Thyroid gland (tissue), 4 donors: ENCODE measurements around the gene KIAA0232. TPM values are rescaled to one million over a fixed set of nuclear protein-coding genes. Genes with fewer than 3 reads are reported as not detected.

Experiments used
- DNase-seq, 2 donors: peaks; one replicate each; pipeline ENCODE4 v3.0.0-alpha.2; 2019
- H3K27ac ChIP-seq, 3 donors: fragments of 200-600 bp; sonication (generic); 1 replicate in 2 of 3; 2 replicates in 1 of 3; pipeline ENCODE4 v1.5.1; 2016 to 2019; ENCODE audit warnings: mild to moderate bottlenecking in 1 of 3, moderate library complexity in 1 of 3
- H3K27me3 ChIP-seq: fragments of 200-600 bp; sonication (generic); one replicate; pipeline ENCODE4 v1.5.1; 2019
- H3K36me3 ChIP-seq, 2 donors: fragments of 200-600 bp; sonication (generic); one replicate each; pipeline ENCODE4 v1.5.1; 2016 to 2019
- H3K4me1 ChIP-seq, 2 donors: fragments of 200-600 bp; sonication (generic); one replicate each; pipeline ENCODE4 v1.5.1; 2017 to 2019
- H3K4me3 ChIP-seq, 3 donors: fragments of 200-600 bp; sonication (generic); replicated peaks in 1 of 3; 1 replicate in 2 of 3; 2 replicates in 1 of 3; pipeline ENCODE4 v1.5.1; 2016; ENCODE audit warnings: mild to moderate bottlenecking in 1 of 3
- H3K9me3 ChIP-seq: fragments of 200-600 bp; sonication (generic); one replicate; pipeline ENCODE4 v1.5.1; 2017
- POLR2A ChIP-seq, 2 donors: fragments of 450-650 bp; IDR thresholded peaks; one replicate each; pipeline ENCODE4 v1.6.1; 2017; ENCODE audit warnings: antibody characterized with exemption in 2 of 2, mild to moderate bottlenecking in 2 of 2, moderate library complexity in 1 of 2
- WGBS, 2 donors: methylation state at CpG; one replicate each; pipeline ENCODE4 v1.1.5; 2017; 5-methylcytosine and 5-hydroxymethylcytosine counted together
- intact Hi-C: fragments of 100-400 bp; cut with DNase I; formaldehyde crosslinking; loops from one replicate; pipeline ENCODE4 v1.15.1; 2023
- total RNA-seq, 4 donors: library from RNA; depleted of rRNA; stranded (reverse); fragments of >200 nt; gene quantifications; one replicate each; pipeline ENCODE4 v1.2.3, GENCODE V29; 2016
- TF ChIP-seq, protein P1 (sequence below), 6 experiments: fragments of 200-600 bp in 3 of 6; fragments of 450-650 bp in 3 of 6; sonication (generic) in 3 of 6; IDR thresholded peaks; one replicate each; pipeline ENCODE4 v1.5.1; 2016 to 2019; ENCODE audit warnings: antibody characterized with exemption in 6 of 6, mild to moderate bottlenecking in 2 of 6, inconsistent platforms in 1 of 6, moderate library complexity in 1 of 6

KIAA0232 gene
- total RNA-seq, 4 donors from 2014 or later, result 37.1 to 73.2 (median 50.6) TPM

- WGBS, 2 donors, result 98% methylated on average over 4 of the region's 4 CpGs
- peaks cover 40 to 55% of the 10 kb centered on the region in 2 donors for H3K36me3 ChIP-seq
- intact Hi-C loops, result loop anchor here (2.0 kb wide), 1 partner anchor 154 kb away; no protein-coding TSS in a partner anchor
- no peak overlapping the region for H3K27ac ChIP-seq
- H3K4me3 ChIP-seq, result no peak overlapping the region
- no peak for DNase-seq
- H3K27me3 ChIP-seq, result no peaks in the 10 kb centered on the region
- H3K9me3 ChIP-seq, result no peaks in the 10 kb centered on the region
- TF ChIP-seq, protein P1, sequence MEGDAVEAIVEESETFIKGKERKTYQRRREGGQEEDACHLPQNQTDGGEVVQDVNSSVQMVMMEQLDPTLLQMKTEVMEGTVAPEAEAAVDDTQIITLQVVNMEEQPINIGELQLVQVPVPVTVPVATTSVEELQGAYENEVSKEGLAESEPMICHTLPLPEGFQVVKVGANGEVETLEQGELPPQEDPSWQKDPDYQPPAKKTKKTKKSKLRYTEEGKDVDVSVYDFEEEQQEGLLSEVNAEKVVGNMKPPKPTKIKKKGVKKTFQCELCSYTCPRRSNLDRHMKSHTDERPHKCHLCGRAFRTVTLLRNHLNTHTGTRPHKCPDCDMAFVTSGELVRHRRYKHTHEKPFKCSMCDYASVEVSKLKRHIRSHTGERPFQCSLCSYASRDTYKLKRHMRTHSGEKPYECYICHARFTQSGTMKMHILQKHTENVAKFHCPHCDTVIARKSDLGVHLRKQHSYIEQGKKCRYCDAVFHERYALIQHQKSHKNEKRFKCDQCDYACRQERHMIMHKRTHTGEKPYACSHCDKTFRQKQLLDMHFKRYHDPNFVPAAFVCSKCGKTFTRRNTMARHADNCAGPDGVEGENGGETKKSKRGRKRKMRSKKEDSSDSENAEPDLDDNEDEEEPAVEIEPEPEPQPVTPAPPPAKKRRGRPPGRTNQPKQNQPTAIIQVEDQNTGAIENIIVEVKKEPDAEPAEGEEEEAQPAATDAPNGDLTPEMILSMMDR (IDR thresholded peaks at IDR 0.05), result no peak
- peaks cover 0 to 5% of the 10 kb centered on the region in 2 donors for H3K4me1 ChIP-seq
Measured at GRCh38 chr4:6874981-6875380, 92.5 kb downstream of the KIAA0232 start.

- H3K27me3 ChIP-seq, result no peaks in the 10 kb centered on the region
- H3K4me3 ChIP-seq, result no peak overlapping the region
- H3K9me3 ChIP-seq, result no peaks in the 10 kb centered on the region
- no peak for TF ChIP-seq POLR2A (IDR thresholded peaks at IDR 0.05)
- TF ChIP-seq, protein P1 (IDR thresholded peaks at IDR 0.05), result no peak
- H3K27ac ChIP-seq, result no peak overlapping the region
- 71 to 87% methylated on average over 2 to 4 of the region's 4 CpGs for WGBS, 2 donors
- H3K4me1 ChIP-seq, result peaks cover 0 to under 1% of the 10 kb centered on the region in 2 donors
- intact Hi-C loops, result loop anchor here (2.0 kb wide), 1 partner anchor 155 kb away; no protein-coding TSS in a partner anchor
- DNase-seq, result no peak
- peaks cover 40 to 55% of the 10 kb centered on the region in 2 donors for H3K36me3 ChIP-seq
Measured at GRCh38 chr4:6875431-6875831, 92.9 kb downstream of the KIAA0232 start.

- intact Hi-C loops, result no loop called here
- no peak overlapping the region for H3K27ac ChIP-seq
- TF ChIP-seq, protein P1 (IDR thresholded peaks at IDR 0.05), result no peak
- TF ChIP-seq POLR2A (IDR thresholded peaks at IDR 0.05), result no peak
- WGBS, 2 donors, result 89 to 92% methylated on average over 5 of the region's 5 CpGs
- H3K9me3 ChIP-seq, result no peaks in the 10 kb centered on the region
- DNase-seq, result no peak
- H3K4me3 ChIP-seq, result no peak overlapping the region
- no peaks in the 10 kb centered on the region for H3K4me1 ChIP-seq
- H3K36me3 ChIP-seq, result peaks cover 48 to 58% of the 10 kb centered on the region in 2 donors
- no peaks in the 10 kb centered on the region for H3K27me3 ChIP-seq
Measured at GRCh38 chr4:6876440-6876839, 93.9 kb downstream of the KIAA0232 start.

DNA sequence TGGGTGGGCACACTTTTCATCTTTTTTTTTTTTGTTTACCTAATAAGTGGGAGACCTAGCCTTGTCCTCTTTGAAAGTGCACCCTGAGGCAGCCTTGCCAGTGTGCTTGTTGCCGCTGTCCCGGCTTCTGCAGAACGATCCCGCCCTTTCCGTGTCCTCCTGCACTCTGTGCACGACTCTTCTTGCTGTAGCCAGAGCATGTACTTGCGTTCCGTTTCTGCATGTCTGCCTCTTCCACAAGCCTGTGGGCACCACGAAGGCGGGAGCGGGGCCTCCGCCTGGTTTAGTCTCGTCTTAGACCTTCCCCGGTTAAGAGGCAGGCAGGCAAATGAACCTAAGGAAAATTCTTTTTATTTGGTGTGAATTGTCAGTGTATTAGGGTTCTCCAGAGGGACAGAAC lies 94.5 kb downstream of the KIAA0232 start:
- intact Hi-C loops, result no loop called here
- 94 to 98% methylated on average over 14 of the region's 14 CpGs for WGBS, 2 donors
- H3K27ac ChIP-seq, result no peak overlapping the region
- H3K9me3 ChIP-seq, result no peaks in the 10 kb centered on the region
- no peak overlapping the region for H3K4me3 ChIP-seq
- no peak for DNase-seq
- no peaks in the 10 kb centered on the region for H3K27me3 ChIP-seq
- peaks cover 46 to 58% of the 10 kb centered on the region in 2 donors for H3K36me3 ChIP-seq
- H3K4me1 ChIP-seq, result no peaks in the 10 kb centered on the region
- TF ChIP-seq, protein P1 (IDR thresholded peaks at IDR 0.05), result no peak
- no peak for TF ChIP-seq POLR2A (IDR thresholded peaks at IDR 0.05)

DNA sequence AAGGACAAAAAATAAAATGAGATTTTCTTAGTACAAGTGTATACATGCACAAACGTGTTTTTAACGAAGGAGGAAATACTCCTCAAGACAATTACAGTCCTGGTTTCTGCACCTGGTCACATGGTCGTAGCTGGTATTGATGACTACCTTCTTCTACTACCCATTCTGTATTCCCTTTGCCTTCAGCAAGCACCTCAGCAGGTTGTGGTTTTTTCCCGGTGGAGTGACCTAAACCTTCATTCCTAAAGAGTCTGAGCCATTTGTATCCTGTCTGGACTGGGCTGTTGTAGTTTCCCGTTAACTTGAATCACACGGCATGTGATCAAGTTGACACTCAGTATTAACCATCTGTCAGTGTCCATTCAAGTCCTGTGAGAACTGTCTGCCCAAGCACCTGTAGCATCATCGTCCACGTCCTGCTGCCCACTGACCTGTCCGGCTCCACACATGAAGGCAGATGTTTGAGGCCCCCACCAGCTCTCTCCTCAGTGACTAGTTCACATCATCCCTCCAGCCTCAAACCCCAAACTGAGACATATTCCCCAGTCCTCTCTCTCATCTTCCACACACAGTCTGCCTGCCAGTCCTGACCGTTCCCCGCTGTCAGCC lies 96.0 kb downstream of the KIAA0232 start:
- Histone ChIP-seq H3K4me1 (no peaks in the 10 kb centered on the region), H3K4me3 (no peak overlapping the region), H3K36me3 (peaks cover 44 to 56% of the 10 kb centered on the region in 2 donors), H3K9me3 (no peaks in the 10 kb centered on the region), H3K27ac (no peak overlapping the region), H3K27me3 (no peaks in the 10 kb centered on the region)
- DNase-seq, result no peak
- 79 to 86% methylated on average over 11 of the region's 11 CpGs for WGBS, 2 donors
- no peak for TF ChIP-seq POLR2A (IDR thresholded peaks at IDR 0.05)
- TF ChIP-seq, protein P1 (IDR thresholded peaks at IDR 0.05), result no peak
- intact Hi-C loops, result no loop called here
